HG02798 (cell line): Measurements from ENCODE around the gene SMLR1.

Source experiments
- ATAC-seq: cut with Tn5 transposase; IDR thresholded peaks from one replicate; pipeline ENCODE4 v1.9.1; 2021; ENCODE audit warnings: mild to moderate bottlenecking; ENCODE audit not compliant: unreplicated experiment, poor library complexity

SMLR1 gene

DNA sequence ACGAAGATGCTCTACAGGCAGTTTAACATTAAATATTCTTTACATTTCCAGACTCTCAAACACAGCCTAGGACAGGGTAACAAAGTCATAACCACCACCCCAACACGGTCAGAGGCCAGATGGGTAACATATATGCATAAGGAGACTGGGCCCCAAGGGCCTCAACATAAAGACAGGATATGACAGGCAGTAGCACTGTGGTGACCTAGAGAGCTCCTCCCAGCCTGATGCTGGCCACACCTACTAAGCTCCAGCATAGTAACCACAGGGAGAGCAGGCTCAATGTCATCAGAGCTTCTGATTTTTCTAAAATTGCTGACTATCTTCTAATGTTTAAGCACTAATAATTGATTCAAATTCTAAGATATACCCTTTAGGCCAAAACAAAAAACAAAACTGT lies 21.7 kb downstream of the SMLR1 start:
- ATAC-seq = peak; percentile 85

GRCh38 chr6:130849594-130849993 lies 22.4 kb downstream of the SMLR1 start:
- no peak for ATAC-seq

DNA sequence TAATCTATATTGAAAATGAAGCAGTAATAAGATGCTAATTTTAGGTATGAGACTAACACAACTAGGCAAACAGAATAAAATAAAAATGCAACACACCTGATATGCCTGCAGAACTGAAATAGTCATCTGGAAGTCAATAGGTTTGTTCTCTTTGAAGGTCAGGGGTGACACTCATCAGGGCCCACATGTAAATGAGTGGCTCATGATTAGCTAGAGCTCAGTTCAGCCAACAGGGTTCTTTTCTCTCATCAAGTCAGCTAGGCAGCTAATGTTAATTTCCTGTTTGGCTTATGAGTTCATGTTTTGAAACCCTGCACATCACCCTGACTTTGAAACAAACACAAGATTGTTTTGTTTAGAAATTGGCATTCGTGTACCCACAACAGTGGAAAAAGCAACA lies 23.8 kb downstream of the SMLR1 start:
- no peak for ATAC-seq

DNA sequence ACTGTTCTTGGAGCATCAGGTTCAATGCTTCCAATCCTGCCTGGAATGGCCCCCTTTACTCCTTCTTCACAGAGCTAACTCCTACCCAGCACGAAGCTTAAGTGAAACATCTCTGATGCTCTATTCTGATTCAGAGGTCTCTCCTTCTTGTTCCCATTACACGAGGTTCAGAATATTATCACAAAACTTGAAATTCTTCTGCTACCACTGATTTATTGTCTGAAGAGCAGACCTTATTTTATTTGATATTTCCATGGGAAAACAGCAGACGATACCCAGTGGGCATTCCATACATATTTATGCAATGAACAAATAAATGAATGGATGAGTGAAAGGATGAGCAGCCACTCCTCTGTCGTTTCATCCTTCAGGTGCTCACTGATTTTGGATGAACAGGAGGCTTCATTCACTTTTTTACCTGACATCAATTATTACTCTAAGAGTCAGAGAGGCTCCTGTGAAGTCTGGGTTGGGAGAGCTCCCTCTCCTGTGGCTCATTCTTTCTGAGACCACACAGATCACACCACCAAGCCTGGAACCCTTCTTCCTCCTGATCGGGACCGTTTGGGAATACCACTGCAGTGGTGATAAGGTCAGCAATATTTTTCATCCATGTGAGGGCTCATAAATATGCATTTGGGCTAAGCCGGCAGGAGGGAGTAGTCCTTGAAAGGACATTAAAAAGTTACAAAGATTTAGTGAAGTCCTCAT lies 25.8 kb downstream of the SMLR1 start:
- ATAC-seq = no peak

- no peak for ATAC-seq
These were observed 26.5 kb downstream of the SMLR1 start for GRCh38 chr6:130853555-130854183.

- no peak for ATAC-seq
These were observed 30.8 kb downstream of the SMLR1 start for GRCh38 chr6:130858054-130858453.

DNA sequence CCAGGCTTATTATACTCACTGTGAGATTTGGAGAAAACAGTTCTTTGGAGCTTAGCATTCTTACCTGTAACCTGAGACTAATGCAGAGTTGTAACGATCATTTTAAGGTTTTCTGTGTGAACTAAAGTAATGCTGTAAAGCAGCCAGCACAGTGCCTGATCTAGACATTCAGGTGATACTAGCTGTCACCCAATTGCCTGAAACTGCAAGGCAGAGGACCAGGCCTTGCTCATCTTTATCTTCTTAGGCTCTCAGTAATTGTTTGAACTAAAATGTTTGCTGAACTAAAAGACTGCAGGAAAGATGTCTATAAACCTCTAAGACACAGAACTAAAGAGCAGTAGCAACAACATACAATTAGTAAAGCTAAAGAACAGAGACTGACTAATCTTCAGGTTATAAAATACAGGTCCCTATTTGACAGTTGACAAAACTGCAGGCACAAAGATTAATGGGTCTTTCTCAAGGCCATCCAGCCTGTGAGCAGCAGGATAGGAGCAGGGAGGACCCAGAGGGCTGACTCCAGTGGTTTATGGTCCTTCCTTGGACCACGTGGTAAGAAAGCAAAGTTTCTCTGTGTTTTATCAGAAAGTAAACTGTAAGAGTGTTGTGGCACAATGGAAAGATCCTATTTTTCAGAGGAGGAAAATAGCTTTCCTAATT lies 31.4 kb downstream of the SMLR1 start:
- ATAC-seq = no peak

DNA sequence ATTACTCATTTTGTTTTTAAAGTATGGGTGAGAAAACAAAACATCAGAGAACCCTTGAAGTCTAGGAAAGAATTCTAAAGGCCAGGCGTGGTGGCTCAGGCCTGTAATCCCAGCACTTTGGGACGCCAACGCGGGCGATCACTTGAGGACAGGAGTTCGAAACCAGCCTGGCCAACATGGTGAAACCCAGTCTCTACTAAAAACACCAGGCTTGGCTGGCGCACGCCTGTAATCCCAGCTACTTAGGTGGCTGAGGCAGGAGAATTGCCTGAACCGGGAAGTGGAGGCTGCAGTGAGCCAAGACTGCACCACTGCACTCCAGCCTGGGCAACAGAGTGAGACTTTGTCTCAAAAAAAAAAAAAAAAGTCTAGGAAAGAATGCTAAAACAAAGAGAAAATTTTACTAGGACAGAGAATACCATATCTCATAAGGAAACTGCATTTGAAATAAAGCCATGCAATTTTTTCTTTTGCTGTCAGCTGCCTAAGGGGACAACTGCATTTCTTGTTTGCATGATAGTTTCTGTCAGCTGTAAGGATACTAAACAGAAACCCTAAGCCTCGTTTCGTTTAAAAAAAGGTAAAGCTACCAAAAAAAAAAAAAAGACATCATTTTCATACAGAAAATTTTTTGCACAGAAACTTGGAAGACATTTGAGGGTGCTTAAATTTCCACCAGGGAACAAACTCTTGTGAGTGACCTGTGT lies 32.1 kb downstream of the SMLR1 start:
- ATAC-seq = no peak

- ATAC-seq = no peak
These were observed 35.2 kb downstream of the SMLR1 start for GRCh38 chr6:130862370-130862769.

DNA sequence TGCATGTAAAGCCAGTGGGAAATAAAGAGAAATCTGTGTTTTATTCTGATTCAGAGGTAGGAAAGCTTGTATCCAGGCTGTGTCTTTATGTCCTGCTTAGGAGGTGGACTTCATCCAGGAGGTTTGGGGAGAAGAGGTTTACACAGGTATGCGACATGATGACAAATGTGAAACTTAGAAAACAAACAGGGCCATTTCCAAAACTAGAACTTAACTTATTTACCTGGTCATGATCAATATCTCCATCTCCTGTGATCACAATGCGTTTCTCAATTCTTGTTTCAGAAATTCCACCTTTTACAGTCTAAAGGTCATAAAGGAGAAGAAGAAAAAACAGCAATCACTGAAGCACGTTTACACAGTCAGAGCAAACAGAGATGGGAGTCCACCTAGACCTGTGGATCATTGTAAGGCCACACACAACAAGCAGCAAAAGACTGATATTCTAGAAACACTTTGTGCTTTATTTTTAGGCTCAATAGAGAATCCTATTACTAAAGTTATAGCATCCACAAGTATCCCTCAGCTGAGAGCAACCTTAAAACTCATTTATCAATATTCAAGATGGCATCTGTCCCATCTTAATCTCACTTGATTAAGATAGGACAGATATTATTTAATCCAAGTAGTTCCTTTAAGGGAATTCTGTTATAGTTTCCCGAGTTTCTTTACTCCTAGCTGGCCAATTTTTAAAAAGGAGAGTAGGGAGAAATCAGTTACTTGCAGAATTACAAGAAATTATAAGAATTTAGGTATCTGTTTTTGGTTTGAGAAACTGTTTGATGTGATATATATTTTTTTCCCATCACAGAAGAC lies 36.4 kb downstream of the SMLR1 start:
- no peak for ATAC-seq

- ATAC-seq = no peak
These were observed 37.1 kb downstream of the SMLR1 start for GRCh38 chr6:130864344-130864743.

DNA sequence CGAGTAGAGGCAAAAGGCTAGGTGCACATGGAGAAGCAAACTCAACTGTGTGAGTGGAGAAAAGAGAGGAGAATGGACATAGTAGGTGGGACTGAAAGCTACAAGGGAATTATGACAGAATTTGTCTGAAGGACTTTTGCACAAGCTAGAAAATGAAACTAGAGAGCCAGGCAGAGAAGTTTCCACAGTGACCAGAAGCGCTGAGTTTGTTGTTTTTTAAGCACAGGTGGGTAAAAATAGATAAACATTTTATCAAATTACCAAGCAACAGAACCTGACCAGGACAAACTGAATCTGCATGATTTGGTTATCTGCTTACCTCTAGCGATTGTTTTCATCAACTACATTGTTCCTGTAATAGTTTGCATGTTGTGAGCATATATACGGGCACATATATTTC lies 38.6 kb downstream of the SMLR1 start:
- ATAC-seq = no peak

DNA sequence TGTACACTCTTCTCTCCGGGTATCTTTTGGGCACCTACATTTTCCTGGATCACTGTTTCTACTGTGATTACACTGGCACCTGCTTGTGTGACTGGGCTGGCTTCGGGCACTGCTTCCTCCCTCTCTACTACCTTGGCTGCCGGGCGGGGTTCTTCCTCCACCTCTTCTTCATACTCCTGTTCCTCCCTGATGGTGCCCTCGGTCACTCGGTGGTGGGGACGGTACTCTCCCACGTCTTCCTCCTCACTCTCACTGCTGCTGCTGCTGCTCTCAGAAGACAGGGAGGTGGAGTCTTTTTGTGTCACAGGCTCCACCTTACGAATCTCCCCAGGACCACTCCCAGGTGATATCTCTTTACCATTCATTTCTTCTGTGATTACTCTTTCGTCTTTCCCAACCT lies 42.5 kb downstream of the SMLR1 start:
- ATAC-seq = no peak

DNA sequence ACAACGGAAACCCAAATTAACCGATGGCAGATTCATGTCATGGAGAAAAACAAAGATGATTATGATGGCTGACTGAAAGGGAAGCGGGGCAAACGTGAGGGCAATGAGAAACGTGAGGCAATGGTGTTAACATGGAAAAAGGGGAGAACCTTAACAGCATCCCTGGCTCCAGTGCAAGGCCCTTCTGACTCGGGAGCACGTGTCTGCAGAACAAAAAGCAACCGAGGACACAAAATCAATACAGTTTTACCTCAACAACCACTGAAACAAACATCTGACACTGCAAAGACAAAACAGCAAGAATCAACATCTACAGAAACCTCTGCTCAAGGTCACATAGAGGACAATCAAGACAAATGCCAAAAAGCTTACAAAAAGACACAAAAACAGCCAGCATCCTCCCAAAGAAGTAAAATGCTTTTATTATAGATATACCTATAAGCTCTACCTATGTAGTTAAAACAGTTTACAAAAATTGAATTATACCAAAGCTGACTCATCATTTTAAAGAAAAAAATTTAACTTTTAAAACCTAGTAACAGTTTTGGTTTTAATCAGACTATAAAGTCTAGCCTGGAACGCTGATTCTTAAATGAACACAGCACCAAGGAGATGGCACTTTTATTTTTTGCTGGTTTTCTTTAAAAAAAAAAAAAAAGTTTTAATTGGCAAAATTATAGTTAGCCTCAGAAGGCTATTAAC lies 43.1 kb downstream of the SMLR1 start:
- ATAC-seq = no peak

DNA sequence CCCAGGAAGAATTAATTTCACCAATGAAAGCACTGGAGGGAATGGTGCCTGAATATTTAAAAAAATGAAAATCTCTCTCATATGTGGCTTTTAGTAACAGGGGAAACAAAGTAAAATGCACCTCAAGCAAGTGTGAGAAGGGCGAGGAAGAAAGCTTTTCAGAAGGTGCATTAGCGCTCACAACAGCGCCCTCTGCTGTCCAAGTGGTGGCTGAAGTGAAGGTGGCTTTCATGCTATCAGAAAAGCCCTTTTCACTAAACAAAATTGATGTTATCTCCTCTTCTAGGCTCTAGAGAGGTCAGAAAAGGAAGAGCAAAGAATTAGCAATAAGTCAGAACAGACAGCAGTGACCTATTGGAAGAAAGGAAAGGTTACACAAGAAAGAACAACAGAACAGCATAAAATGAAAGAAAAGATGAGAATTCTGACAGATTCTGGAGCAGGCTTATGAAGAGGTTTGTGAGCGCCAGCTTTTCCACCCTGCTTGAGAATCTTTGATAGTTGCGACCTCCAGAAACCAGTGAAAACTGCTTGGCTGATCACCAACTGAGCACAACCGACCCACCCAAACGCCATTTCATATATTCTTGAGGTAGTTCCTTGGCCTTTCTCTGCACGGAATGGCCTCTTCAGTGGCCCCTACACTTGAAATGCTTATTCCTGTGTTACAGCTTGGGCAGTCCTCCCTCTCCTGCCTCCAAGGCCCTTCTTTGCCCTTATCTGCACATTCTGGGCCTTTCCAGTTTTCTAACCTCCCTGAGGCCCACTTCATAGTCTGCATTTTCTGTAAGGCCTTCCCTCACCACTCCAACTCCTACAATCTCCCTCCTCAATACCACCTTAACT lies 45.3 kb downstream of the SMLR1 start:
- ATAC-seq = peak; percentile 78

GRCh38 chr6:130873746-130874145 lies 46.5 kb downstream of the SMLR1 start:
- ATAC-seq = no peak

DNA sequence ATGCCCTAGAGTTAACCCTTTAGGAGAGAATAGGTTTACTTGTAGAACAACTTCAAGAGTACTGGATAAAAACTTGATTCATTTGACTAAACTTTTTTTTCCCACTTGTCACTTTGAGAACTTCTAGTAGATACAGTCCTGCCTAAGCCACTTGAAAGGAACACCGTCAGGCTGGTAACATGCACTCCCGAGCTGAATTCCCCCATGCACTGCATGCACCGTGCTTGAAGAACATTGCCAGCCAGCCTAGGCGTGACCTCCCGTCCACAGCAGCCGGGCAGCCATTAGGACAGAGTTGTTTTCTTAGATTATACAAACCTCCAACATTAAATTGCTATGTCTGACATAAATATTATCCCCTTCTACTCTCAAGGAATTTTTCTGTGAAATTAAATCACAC lies 52.6 kb downstream of the SMLR1 start:
- ATAC-seq = no peak

GRCh38 chr6:130882370-130882769 lies 55.2 kb downstream of the SMLR1 start:
- ATAC-seq = no peak
